Measurements from ENCODE around the gene ARHGEF28.

Gene ARHGEF28

GRCh38 chr5:73649926-73650325 lies 23.9 kb downstream of the ARHGEF28 start:
- Histone ChIP-seq H3K36me3 (no peaks in the 10 kb centered on the region), H3K27me3 (ENCODE audit: insufficient read depth, low read depth, severe bottlenecking) (no peaks in the 10 kb centered on the region), H3K9me3 (ENCODE audit: severe bottlenecking) (no peaks in the 10 kb centered on the region), H3K27ac (no peak overlapping the region), H3K4me3 (ENCODE audit: low read depth, low read length) (no peak overlapping the region)
- TF ChIP-seq CTCF (IDR thresholded peaks at IDR 0.05; ENCODE audit: low read depth, low read length), result no peak
- no peak for DNase-seq

- no peak overlapping the region for H3K4me3 ChIP-seq (ENCODE audit: low read depth, low read length)
- DNase-seq, result no peak
- no peaks in the 10 kb centered on the region for H3K27me3 ChIP-seq (ENCODE audit: insufficient read depth, low read depth, severe bottlenecking)
- H3K27ac ChIP-seq, result no peak overlapping the region
- H3K9me3 ChIP-seq (ENCODE audit: severe bottlenecking), result no peaks in the 10 kb centered on the region
- TF ChIP-seq CTCF (IDR thresholded peaks at IDR 0.05; ENCODE audit: low read depth, low read length), result no peak
- no peaks in the 10 kb centered on the region for H3K36me3 ChIP-seq
Measured at GRCh38 chr5:73652391-73652790, 26.4 kb downstream of the ARHGEF28 start.

- peak overlapping the region; percentile 88 for H3K27ac ChIP-seq
- DNase-seq, result peak; percentile 37
- no peak for TF ChIP-seq CTCF (IDR thresholded peaks at IDR 0.05; ENCODE audit: low read depth, low read length)
- no peaks in the 10 kb centered on the region for H3K9me3 ChIP-seq (ENCODE audit: severe bottlenecking)
- H3K27me3 ChIP-seq (ENCODE audit: insufficient read depth, low read depth, severe bottlenecking), result no peaks in the 10 kb centered on the region
- H3K4me3 ChIP-seq (ENCODE audit: low read depth, low read length), result no peak overlapping the region
- no peaks in the 10 kb centered on the region for H3K36me3 ChIP-seq
Measured at GRCh38 chr5:73654171-73654811, 28.3 kb downstream of the ARHGEF28 start.

- peak overlapping the region; percentile 88 for H3K27ac ChIP-seq
- no peaks in the 10 kb centered on the region for H3K36me3 ChIP-seq
- peak; percentile 63 for DNase-seq
- H3K9me3 ChIP-seq (ENCODE audit: severe bottlenecking), result no peaks in the 10 kb centered on the region
- no peak overlapping the region for H3K4me3 ChIP-seq (ENCODE audit: low read depth, low read length)
- H3K27me3 ChIP-seq (ENCODE audit: insufficient read depth, low read depth, severe bottlenecking), result no peaks in the 10 kb centered on the region
- no peak for TF ChIP-seq CTCF (IDR thresholded peaks at IDR 0.05; ENCODE audit: low read depth, low read length)
Measured at GRCh38 chr5:73654819-73655318, 28.9 kb downstream of the ARHGEF28 start.

- TF ChIP-seq CTCF (IDR thresholded peaks at IDR 0.05; ENCODE audit: low read depth, low read length), result no peak
- no peak overlapping the region for H3K4me3 ChIP-seq (ENCODE audit: low read depth, low read length)
- no peaks in the 10 kb centered on the region for H3K27me3 ChIP-seq (ENCODE audit: insufficient read depth, low read depth, severe bottlenecking)
- no peak for DNase-seq
- no peaks in the 10 kb centered on the region for H3K9me3 ChIP-seq (ENCODE audit: severe bottlenecking)
- H3K27ac ChIP-seq, result peak overlapping the region; percentile 88
- no peaks in the 10 kb centered on the region for H3K36me3 ChIP-seq
Measured at GRCh38 chr5:73655521-73656160, 29.6 kb downstream of the ARHGEF28 start.
